HFF-Myc (cell line): ENCODE data around the gene IL17A.

Source experiments
- DNase-seq: peaks from one replicate; pipeline ENCODE4 v3.0.0-alpha.2; 2011; ENCODE audit warnings: low read depth; ENCODE audit errors: extremely low read depth
- H3K4me3 ChIP-seq: replicated peaks from 2 replicates; pipeline ENCODE4 v1.5.1; 2011; ENCODE audit warnings: low read depth, mild to moderate bottlenecking, control low read depth, low read length
- CTCF ChIP-seq: IDR thresholded peaks from 2 replicates; pipeline ENCODE4 v1.5.1; 2012; ENCODE audit warnings: mild to moderate bottlenecking, low read depth, low read length, control low read depth; ENCODE audit errors: missing control alignments

The IL17A gene

DNA sequence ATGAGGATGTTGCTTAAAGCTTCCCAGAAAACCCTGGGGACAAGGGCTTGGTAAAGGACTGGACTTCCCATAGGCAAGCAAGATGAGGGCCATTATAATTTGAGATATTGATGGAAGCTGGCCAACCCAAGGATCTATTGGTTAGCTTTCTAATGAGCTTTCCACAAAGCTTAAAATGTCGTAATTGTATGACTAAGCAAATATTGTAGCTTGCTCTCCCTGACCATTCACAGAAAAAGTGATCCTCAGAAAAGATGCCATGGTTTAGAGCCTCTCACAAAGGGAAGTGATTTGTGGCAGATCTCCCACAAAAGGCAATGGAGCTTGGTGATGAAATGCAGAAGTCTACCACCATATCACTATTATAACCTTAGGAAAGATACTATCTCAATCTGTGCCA, 44.5 kb downstream of the IL17A start:
- TF ChIP-seq CTCF, result no peak
- H3K4me3 ChIP-seq, result no peak overlapping the region
- no peak for DNase-seq

GRCh38 chr6:52231406-52232127, 45.4 kb downstream of the IL17A start:
- no peak overlapping the region for H3K4me3 ChIP-seq
- no peak for DNase-seq
- TF ChIP-seq CTCF, result no peak

DNA sequence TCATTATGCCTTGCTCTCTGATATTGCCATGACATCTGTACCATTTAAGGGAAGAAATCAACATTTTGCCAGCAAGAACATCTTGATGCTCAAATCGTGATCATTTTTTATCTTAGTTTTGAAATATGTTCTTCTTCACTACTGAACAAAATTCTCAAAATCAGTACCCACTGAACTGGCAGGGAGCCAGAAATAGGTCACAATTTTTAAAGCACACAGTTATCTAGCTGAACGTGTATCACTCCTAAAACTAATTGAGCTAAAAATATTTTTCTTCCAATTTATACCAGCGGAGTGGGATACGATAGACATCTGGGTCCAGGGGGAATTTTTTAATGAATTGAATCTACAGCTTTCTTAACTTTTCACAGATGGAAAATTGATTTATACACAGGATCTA, 46.8 kb downstream of the IL17A start:
- no peak for TF ChIP-seq CTCF
- DNase-seq, result no peak
- H3K4me3 ChIP-seq, result no peak overlapping the region

DNA sequence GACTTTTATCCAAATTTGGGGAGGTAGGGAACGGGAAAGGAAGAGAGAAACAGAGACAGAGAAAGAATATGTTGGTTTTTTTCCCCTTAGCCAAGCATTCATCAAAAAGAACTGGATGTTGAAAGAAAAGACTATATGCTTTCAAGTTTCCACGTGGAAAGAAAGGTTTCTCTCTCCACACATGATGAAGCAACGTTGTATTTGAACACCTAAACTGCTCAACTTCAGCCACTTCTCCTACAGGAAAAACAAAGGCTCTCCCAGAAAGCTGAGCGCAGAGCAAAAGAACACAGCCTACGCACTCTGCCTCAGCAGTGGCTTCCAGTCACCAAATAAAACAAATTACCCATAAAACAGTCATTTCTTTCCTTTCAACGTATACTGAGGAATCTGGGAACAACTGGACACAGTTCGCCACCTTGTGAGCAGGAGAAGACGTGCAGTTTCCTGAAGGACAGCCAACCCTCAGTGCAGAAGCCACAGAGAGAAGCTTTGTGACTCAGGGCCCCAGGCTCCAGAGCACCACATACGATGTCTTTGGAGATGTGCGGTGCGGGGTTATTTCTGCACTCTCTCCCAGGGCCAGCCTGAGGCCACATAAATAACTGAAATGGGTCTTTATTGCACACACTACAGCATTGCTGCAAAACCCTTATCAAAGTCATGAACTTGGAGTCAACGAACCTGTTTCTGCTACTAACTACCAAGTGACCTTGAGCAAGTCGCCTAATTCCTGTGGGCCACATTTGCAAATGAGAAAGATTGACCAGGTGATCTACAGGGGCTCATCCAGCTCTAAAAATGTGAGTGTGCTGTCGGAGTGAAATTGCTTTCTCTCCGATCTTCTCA, 48.0 kb downstream of the IL17A start:
- no peak overlapping the region for H3K4me3 ChIP-seq
- peak; percentile 59 for TF ChIP-seq CTCF
- peak; percentile 66 for DNase-seq
